ENCODE results near the gene VSTM2B.

VSTM2B gene

GRCh38 chr19:29502581-29502850, 23.3 kb upstream of the VSTM2B start:
- H3K4me3 ChIP-seq (ENCODE audit: low read depth, low read length), result no peak overlapping the region
- no peak for DNase-seq (ENCODE audit: low read depth)
- TF ChIP-seq CTCF (IDR thresholded peaks at IDR 0.05; ENCODE audit: control insufficient read depth, extremely low read depth, insufficient read depth), result no peak

GRCh38 chr19:29503140-29503758, 22.5 kb upstream of the VSTM2B start:
- TF ChIP-seq CTCF (IDR thresholded peaks at IDR 0.05; ENCODE audit: control insufficient read depth, extremely low read depth, insufficient read depth), result no peak
- no peak for DNase-seq (ENCODE audit: low read depth)
- H3K4me3 ChIP-seq (ENCODE audit: low read depth, low read length), result no peak overlapping the region

GRCh38 chr19:29503785-29504184, 22.0 kb upstream of the VSTM2B start:
- no peak overlapping the region for H3K4me3 ChIP-seq (ENCODE audit: low read depth, low read length)
- no peak for TF ChIP-seq CTCF (IDR thresholded peaks at IDR 0.05; ENCODE audit: control insufficient read depth, extremely low read depth, insufficient read depth)
- no peak for DNase-seq (ENCODE audit: low read depth)

- DNase-seq (ENCODE audit: low read depth), result no peak
- H3K4me3 ChIP-seq (ENCODE audit: low read depth, low read length), result no peak overlapping the region
- TF ChIP-seq CTCF (IDR thresholded peaks at IDR 0.05; ENCODE audit: control insufficient read depth, extremely low read depth, insufficient read depth), result no peak
Measured at GRCh38 chr19:29504454-29504853, 21.3 kb upstream of the VSTM2B start.

- no peak overlapping the region for H3K4me3 ChIP-seq (ENCODE audit: low read depth, low read length)
- no peak for DNase-seq (ENCODE audit: low read depth)
- no peak for TF ChIP-seq CTCF (IDR thresholded peaks at IDR 0.05; ENCODE audit: control insufficient read depth, extremely low read depth, insufficient read depth)
Measured at GRCh38 chr19:29505097-29505824, 20.5 kb upstream of the VSTM2B start.

GRCh38 chr19:29506619-29506911, 19.2 kb upstream of the VSTM2B start:
- no peak for TF ChIP-seq CTCF (IDR thresholded peaks at IDR 0.05; ENCODE audit: control insufficient read depth, extremely low read depth, insufficient read depth)

More at GRCh38 chr19:29506619-29506911, 19.2 kb upstream of the VSTM2B start:
- DNase-seq (ENCODE audit: low read depth), result no peak
- no peak overlapping the region for H3K4me3 ChIP-seq (ENCODE audit: low read depth, low read length)
